A549 (cell line): ENCODE results near the gene TSHR. TPM values are rescaled to one million over a fixed set of nuclear protein-coding genes. Genes with fewer than 3 reads are reported as not detected.
A peak's percentile ranks its signal among the peaks of the same experiment; 100 is the strongest.

Experiments used
- ATAC-seq, 2 experiments: fragments of 200-7000 bp in 1 of 2; fragments of >200 bp in 1 of 2; cut with Nextera tagmentation in 1 of 2; cut with Tn5 transposase in 1 of 2; 3 replicates each; pipeline versions ENCODE4 v1.8.0 to v1.9.1; 2018 to 2020; ENCODE audit warnings: mild to moderate bottlenecking in 1 of 2, moderate library complexity in 1 of 2
- CTCF ChIA-PET: fragments of 300-600 bp; sonication (Branson Sonifier 250); formaldehyde crosslinking; extraction: SDS; loops from one replicate; lab custom pipeline; 2021; ENCODE audit warnings: antibody characterized with exemption, inconsistent platforms; lab: Yijun Ruan, JAX
- POLR2A ChIA-PET: fragments of 350-600 bp; formaldehyde crosslinking; extraction: SDS; loops from one replicate; lab custom pipeline; 2021; ENCODE audit warnings: antibody characterized with exemption, inconsistent platforms; lab: Yijun Ruan, JAX
- DNase-seq, 2 experiments: peaks; one replicate each; pipeline versions ENCODE4 v3.0.0 to v3.0.0-alpha.2; 2011 to 2016; ENCODE audit warnings: low read depth in 1 of 2, low spot score in 1 of 2
- FAIRE-seq: peaks from 2 replicates; lab custom pipeline; 2011; peaks lifted over from hg19 to GRCh38; lab: Jason Lieb, UNC
- H3K27ac ChIP-seq, 2 experiments: fragments of >200 bp; sonication (Bioruptor Twin); formaldehyde crosslinking; 3 replicates each; pipeline ENCODE4 v1.5.1; 2016 to 2017
- H3K4me1 ChIP-seq: fragments of >200 bp; sonication (Bioruptor Twin); formaldehyde crosslinking; 3 replicates; pipeline ENCODE4 v1.6.1; 2016
- H3K4me2 ChIP-seq: fragments of >200 bp; sonication (Bioruptor Twin); formaldehyde crosslinking; 3 replicates; pipeline ENCODE4 v1.6.1; 2016
- H3K4me3 ChIP-seq: fragments of >200 bp; sonication (Bioruptor Twin); formaldehyde crosslinking; 3 replicates; pipeline ENCODE4 v1.5.1; 2016
- H3K9me3 ChIP-seq: fragments of >200 bp; sonication (Bioruptor Twin); formaldehyde crosslinking; 3 replicates; pipeline ENCODE4 v1.6.1; 2016
- CBX2 ChIP-seq: fragments of 200-600 bp; sonication (generic); IDR thresholded peaks from 2 replicates; pipeline ENCODE4 v1.6.1; 2016; ENCODE audit warnings: low read depth, mild to moderate bottlenecking, borderline replicate concordance
- CHD2 ChIP-seq: fragments of 150-350 bp; IDR thresholded peaks from 2 replicates; pipeline ENCODE4 v1.6.1; 2014; ENCODE audit warnings: low read length; ENCODE audit not compliant: partially characterized antibody
- FOSB ChIP-seq: fragments of 250-450 bp; sonication (Bioruptor Pico); IDR thresholded peaks from 2 replicates; pipeline ENCODE4 v1.5.0; 2020; ENCODE audit warnings: mild to moderate bottlenecking, moderate library complexity
- FOSL2 ChIP-seq, 2 experiments: fragments of 450-650 bp in 1 of 2; fragments of >200 bp in 1 of 2; sonication (Bioruptor Twin) in 1 of 2; formaldehyde crosslinking; IDR thresholded peaks; 2 replicates each; pipeline versions ENCODE4 v1.5.0 to v1.6.1; 2016 to 2020; ENCODE audit warnings: mild to moderate bottlenecking in 1 of 2, moderate library complexity in 1 of 2
- HEYL ChIP-seq: fragments of 250-450 bp; sonication (Bioruptor Pico); IDR thresholded peaks from 2 replicates; pipeline ENCODE4 v1.8.0; 2021; ENCODE audit warnings: mild to moderate bottlenecking, moderate library complexity
- HOXA7 ChIP-seq: fragments of 250-450 bp; sonication (Bioruptor Pico); IDR thresholded peaks from 2 replicates; pipeline ENCODE4 v1.5.0; 2020; ENCODE audit warnings: mild to moderate bottlenecking, moderate library complexity
- RAD21 ChIP-seq, 2 experiments: fragments of >200 bp in 1 of 2; sonication (Bioruptor Twin) in 1 of 2; formaldehyde crosslinking in 1 of 2; IDR thresholded peaks in 1 of 2; conservative IDR thresholded peaks in 1 of 2; 2 replicates in 1 of 2; 3 replicates in 1 of 2; pipeline ENCODE4 v1.6.1; 2012 to 2018; ENCODE audit warnings: inconsistent platforms in 1 of 2
- REST ChIP-seq: fragments of 200-600 bp; sonication (generic); IDR thresholded peaks from 2 replicates; pipeline ENCODE4 v1.6.1; 2016; ENCODE audit warnings: antibody characterized with exemption, mild to moderate bottlenecking, moderate library complexity
- SMC3 ChIP-seq: fragments of >200 bp; sonication (Bioruptor Twin); formaldehyde crosslinking; IDR thresholded peaks from 3 replicates; pipeline ENCODE4 v1.6.1; 2018; ENCODE audit warnings: inconsistent platforms
- ZSCAN20 ChIP-seq: fragments of 250-450 bp; sonication (Bioruptor Pico); IDR thresholded peaks from 2 replicates; pipeline ENCODE4 v1.8.0; 2022; ENCODE audit warnings: mild to moderate bottlenecking, moderate library complexity
- WGBS: methylation state at CpG from one replicate; pipeline ENCODE4 v1.1.6; 2017; ENCODE audit errors: missing lambda C conversion rate; 5-methylcytosine and 5-hydroxymethylcytosine counted together
- polyA plus RNA-seq, 4 experiments: library from polyadenylated mRNA; depleted of rRNA in 3 of 4; stranded (reverse); fragments of >200 nt; fragmentation: RNase III in 1 of 4; extraction: RNeasy Plus Mini Kit Qiagen cat#74134 plus additional on column Dnase treatment in 1 of 4; gene quantifications; 2 replicates in 3 of 4; 3 replicates in 1 of 4; pipeline ENCODE4 v1.2.3, GENCODE V29; 2011 to 2017
- TF ChIP-seq, protein P1 (sequence below): fragments of >200 bp; sonication (Bioruptor Twin); formaldehyde crosslinking; IDR thresholded peaks from 3 replicates; pipeline ENCODE4 v1.5.1; 2016

Gene TSHR
- polyA plus RNA-seq, 2 of the 4 experiments (the other 2 are of a cell fraction) = not detected

- ChIA-PET CTCF (interaction anchor here (1.0 to 1.5 kb wide), 2 partner anchors 10 to 15 kb away, joined by 3 to 6 read pairs; no protein-coding TSS in a partner anchor), POLR2A (no interaction called here)
- Histone ChIP-seq H3K4me1 (no peaks in the 10 kb centered on the region), H3K9me3 (no peaks in the 10 kb centered on the region), H3K27ac (no peak overlapping the region), H3K4me3 (no peak overlapping the region), H3K4me2 (no peak overlapping the region)
- DNase-seq (no peak), FAIRE-seq (no peak), ATAC-seq (no peak)
- WGBS = 31% methylated on average over 7 of the region's 7 CpGs
- TF ChIP-seq REST = no peak
Observed at GRCh38 chr14:80981673-80982072, 26.3 kb downstream of the TSHR start.

DNA sequence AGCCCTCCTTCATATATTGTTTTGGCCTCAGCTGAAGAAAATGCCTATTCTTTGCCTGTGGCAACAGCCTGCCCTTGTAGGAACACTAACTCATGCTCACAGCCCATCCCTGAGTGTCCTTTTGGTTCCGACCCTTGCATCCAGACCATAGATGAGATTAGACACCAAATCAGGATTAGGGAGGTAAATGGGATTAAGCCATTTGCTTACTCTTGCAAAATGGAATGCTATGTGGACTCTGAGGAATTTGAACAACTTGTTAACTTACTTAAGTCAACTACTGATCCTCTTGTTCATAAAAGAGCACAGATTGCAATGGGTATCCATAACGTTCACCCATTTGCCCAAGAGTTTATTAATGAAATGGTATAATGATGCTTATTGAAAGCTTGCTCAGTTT is 27.3 kb downstream of the TSHR start:
- no peak for ATAC-seq
- WGBS = 22% methylated on average over 2 of the region's 2 CpGs
- H3K4me1 ChIP-seq = no peaks in the 10 kb centered on the region
- ChIA-PET POLR2A (no interaction called here), CTCF (interaction anchor here (1.0 kb wide), 1 partner anchor 29 kb away, joined by 4 read pairs; no protein-coding TSS in a partner anchor)
- H3K4me2 ChIP-seq = no peak overlapping the region
- no peak for DNase-seq
- TF ChIP-seq CHD2 (no peak), HEYL (CRISPR knock-in tag) (no peak), HOXA7 (no peak), CBX2 (no peak)
- no peak overlapping the region for H3K4me3 ChIP-seq
- H3K9me3 ChIP-seq = no peaks in the 10 kb centered on the region
- H3K27ac ChIP-seq = no peak overlapping the region
- no peak for FAIRE-seq

DNA sequence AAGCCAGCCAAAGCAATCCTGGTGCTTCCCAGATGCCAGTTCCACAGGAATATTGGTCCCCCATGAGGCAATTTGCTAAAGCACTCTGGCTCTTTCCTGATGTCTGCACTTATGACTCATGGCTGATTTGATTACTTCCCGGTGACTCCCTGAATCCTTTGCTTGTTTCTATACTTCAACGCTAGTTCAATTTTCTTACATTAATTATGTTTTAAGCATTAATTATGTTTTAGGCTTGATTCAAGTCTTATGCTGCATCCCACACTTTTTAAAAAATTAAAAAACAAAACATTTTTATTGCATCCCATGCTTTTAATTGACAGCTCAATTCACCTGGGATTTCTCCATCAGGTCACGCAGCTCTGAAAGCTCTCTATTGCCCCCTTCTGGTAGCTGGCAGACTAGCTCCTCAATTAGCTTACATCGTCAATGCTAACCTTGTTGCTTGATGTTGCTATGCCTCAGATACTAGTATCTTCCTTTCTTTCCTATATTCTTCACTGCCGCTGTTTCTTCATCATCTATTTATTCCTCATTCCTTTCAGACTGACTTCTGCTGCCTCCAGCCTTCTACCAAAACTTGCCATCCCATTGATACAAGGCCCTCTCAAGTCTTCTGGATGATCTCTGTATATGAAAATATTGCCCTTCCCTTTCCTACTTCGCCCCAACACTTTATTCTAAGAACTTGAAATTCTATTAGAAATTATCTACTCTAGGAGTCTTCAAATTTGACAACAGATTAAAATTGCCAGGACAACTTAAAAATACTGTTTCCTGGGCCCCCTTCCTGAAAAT is 32.0 kb downstream of the TSHR start:
- Histone ChIP-seq H3K4me1 (no peaks in the 10 kb centered on the region), H3K27ac (no peak overlapping the region), H3K4me2 (peak overlapping the region; percentile 33; the same call in 2 of the 3 replicates), H3K4me3 (no peak overlapping the region), H3K9me3 (no peaks in the 10 kb centered on the region)
- peak; percentile 76 for FAIRE-seq
- CTCF ChIA-PET = interaction anchor here (0.6 to 7.0 kb wide), 22 partner anchors 9 to 1139 kb away, joined by 3 to 57 read pairs (median 4); partner anchors contain the start of genes CEP128 and TSHR
- 15% methylated on average over 6 of the region's 6 CpGs for WGBS
- TF ChIP-seq FOSB (no peak), SMC3 (peak; percentile 78), HEYL (CRISPR knock-in tag) (no peak), RAD21 (conservative IDR thresholded peaks at IDR 0.05 in 1 of 2, IDR thresholded peaks at IDR 0.05 in 1 of 2) (peak; percentile 81 to 88), ZSCAN20 (no peak), FOSL2 (IDR thresholded peaks at IDR 0.05) (no peak; the same call in 1 of the 2 replicates), FOSL2 (CRISPR knock-in tag; IDR thresholded peaks at IDR 0.05) (peak; percentile 51; the same call in 1 of the 2 replicates), REST (no peak)
- TF ChIP-seq, protein P1, sequence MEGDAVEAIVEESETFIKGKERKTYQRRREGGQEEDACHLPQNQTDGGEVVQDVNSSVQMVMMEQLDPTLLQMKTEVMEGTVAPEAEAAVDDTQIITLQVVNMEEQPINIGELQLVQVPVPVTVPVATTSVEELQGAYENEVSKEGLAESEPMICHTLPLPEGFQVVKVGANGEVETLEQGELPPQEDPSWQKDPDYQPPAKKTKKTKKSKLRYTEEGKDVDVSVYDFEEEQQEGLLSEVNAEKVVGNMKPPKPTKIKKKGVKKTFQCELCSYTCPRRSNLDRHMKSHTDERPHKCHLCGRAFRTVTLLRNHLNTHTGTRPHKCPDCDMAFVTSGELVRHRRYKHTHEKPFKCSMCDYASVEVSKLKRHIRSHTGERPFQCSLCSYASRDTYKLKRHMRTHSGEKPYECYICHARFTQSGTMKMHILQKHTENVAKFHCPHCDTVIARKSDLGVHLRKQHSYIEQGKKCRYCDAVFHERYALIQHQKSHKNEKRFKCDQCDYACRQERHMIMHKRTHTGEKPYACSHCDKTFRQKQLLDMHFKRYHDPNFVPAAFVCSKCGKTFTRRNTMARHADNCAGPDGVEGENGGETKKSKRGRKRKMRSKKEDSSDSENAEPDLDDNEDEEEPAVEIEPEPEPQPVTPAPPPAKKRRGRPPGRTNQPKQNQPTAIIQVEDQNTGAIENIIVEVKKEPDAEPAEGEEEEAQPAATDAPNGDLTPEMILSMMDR = peak; percentile 85
- DNase-seq = peak; percentile 64 to 78
- POLR2A ChIA-PET = interaction anchor here (0.5 to 0.9 kb wide), 2 partner anchors 52 to 183 kb away, joined by 3 to 5 read pairs; no protein-coding TSS in a partner anchor
- peak; percentile 91 to 94 for ATAC-seq
